Activated T-helper 1 cell treated with anti-CD3 and anti-CD28 coated beads, Interleukin-2, amount 50 U/mL, for 16 hours (primary cell): Measurements from ENCODE around the gene SULT1C2.
"Not testable (repeated sequence)": the region's sequence is repeated elsewhere in the genome, so short reads cannot be mapped to it uniquely, and the experiment has no call there.

ENCODE experiments used
- DNase-seq, 2 donors: peaks; one replicate each; pipeline ENCODE4 v3.0.0-alpha.2; 2020; ENCODE audit warnings: low read depth in 1 of 2, low spot score in 1 of 2

The SULT1C2 gene

GRCh38 chr2:108288534-108289106, at the start of gene SULT1C2:
SULT1C2 (plus strand) TSS chr2:108288895; CDS start chr2:108293668, 4,773 bp downstream.
- DNase-seq: no peak

- no peak for DNase-seq
Observed at GRCh38 chr2:108239786-108240185, 48.9 kb upstream of the SULT1C2 start, which contains the start of gene SULT1C3. SULT1C3 (plus strand) TSS chr2:108239968; CDS start chr2:108247195, 7,227 bp downstream.

GRCh38 chr2:108240966-108241365, 47.7 kb upstream of the SULT1C2 start:
- no peak for DNase-seq

- no peak for DNase-seq
Observed at GRCh38 chr2:108243566-108243965, 45.1 kb upstream of the SULT1C2 start.

- no peak for DNase-seq
Observed at GRCh38 chr2:108244667-108245414, 43.9 kb upstream of the SULT1C2 start.

GRCh38 chr2:108253106-108253505, 35.6 kb upstream of the SULT1C2 start:
- DNase-seq: no peak

- DNase-seq: no peak
Observed at GRCh38 chr2:108257757-108258331, 30.9 kb upstream of the SULT1C2 start.

GRCh38 chr2:108260773-108261172, 27.9 kb upstream of the SULT1C2 start:
- DNase-seq: no peak

GRCh38 chr2:108262036-108262435, 26.7 kb upstream of the SULT1C2 start:
- DNase-seq: no peak

- no peak for DNase-seq
Observed at GRCh38 chr2:108263401-108263800, 25.3 kb upstream of the SULT1C2 start.

- DNase-seq: no peak
Observed at GRCh38 chr2:108266218-108266617, 22.5 kb upstream of the SULT1C2 start.

- no peak for DNase-seq
Observed at GRCh38 chr2:108267101-108267500, 21.6 kb upstream of the SULT1C2 start.

GRCh38 chr2:108268001-108268400, 20.7 kb upstream of the SULT1C2 start:
- DNase-seq: no peak

- no peak for DNase-seq
Observed at GRCh38 chr2:108270346-108270745, 18.3 kb upstream of the SULT1C2 start.

- no peak for DNase-seq
Observed at GRCh38 chr2:108270768-108271506, 17.8 kb upstream of the SULT1C2 start.

- no peak for DNase-seq
Observed at GRCh38 chr2:108271691-108272253, 16.9 kb upstream of the SULT1C2 start.

- DNase-seq: no peak
Observed at GRCh38 chr2:108278631-108279030, 10.1 kb upstream of the SULT1C2 start.

- no peak for DNase-seq
Observed at GRCh38 chr2:108279468-108279867, 9.2 kb upstream of the SULT1C2 start.

- DNase-seq: no peak
Observed at GRCh38 chr2:108280466-108280865, 8.2 kb upstream of the SULT1C2 start.

GRCh38 chr2:108284566-108284965, 4.1 kb upstream of the SULT1C2 start:
- DNase-seq: not testable (repeated sequence)

GRCh38 chr2:108285616-108286015, 3.1 kb upstream of the SULT1C2 start:
- DNase-seq: no peak
